ENCODE data around the gene USP48. TPM values are rescaled to one million over a fixed set of nuclear protein-coding genes. Genes with fewer than 3 reads are reported as not detected.

The USP48 gene
- total RNA-seq: 10 to 100 TPM; 36.2 to 47.5 TPM

DNA sequence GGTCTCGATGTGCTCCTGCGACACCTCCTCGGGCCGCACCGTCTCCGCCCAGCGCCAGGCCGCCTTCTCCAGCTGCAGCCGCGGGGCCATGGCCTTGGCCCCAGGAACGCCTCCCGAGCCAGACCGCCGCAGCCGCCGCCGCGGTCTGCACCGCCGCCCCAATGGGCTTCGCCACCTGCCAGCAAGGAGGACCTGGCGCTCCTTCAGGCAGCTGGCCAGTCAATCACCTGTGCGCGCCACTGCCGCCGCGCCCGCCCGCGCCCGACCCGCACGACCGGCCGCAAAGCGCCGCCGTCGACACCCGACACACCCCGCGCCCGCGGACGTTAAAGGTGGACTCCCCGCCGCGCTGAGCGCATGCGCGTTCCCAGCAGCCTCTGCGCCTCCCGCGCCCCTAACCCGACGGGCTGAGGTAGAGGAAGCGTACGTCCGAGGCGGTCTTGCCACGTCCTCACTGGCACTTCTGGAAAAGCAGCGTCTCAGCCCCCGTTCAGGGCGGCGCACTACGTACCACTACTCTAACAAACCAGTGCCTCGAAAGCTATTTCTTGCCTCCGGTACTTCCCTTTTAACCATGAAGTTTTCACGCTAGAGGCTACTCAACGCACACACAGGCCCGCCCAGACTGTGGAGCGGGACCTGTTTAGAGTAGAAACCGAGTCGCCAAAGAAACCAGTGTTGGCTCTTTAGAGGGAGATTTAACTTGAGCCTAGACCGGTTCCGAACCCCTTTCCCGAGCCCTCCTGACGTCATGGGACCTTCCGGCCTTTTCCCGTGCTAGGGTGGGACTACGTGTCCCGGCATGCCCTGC lies at the start of gene USP48:
USP48 (minus strand) TSS at position 282 of the 811 bp plus-strand sequence; CDS start at position 90, 192 bp downstream.
- Histone ChIP-seq H3K9me3 (no peaks in the 10 kb centered on the region), H3K4me1 (replicated peaks) (peaks cover 4% of the 10 kb centered on the region), H3K36me3 (no peaks in the 10 kb centered on the region), H3K27ac (peak within 1 kb of the TSS; percentile 100), H3K4me3 (peak within 1 kb of the TSS; percentile 90 to 94), H3K27me3 (replicated peaks; ENCODE audit: insufficient read depth) (no peaks in the 10 kb centered on the region)
- WGBS: under 1% methylated on average over 57 of the region's 82 CpGs
- intact Hi-C loops (cut with DNase I): no loop called here
- TF ChIP-seq CTCF (IDR thresholded peaks at IDR 0.05) (peak in 1 of 4 experiments; percentile 10), POLR2A (IDR thresholded peaks at IDR 0.05) (peak; percentile 87), POLR2AphosphoS5 (IDR thresholded peaks at IDR 0.05) (peak; percentile 92)
- DNase-seq (ENCODE audit: low spot score): peak; percentile 98

- no peaks in the 10 kb centered on the region for H3K4me1 ChIP-seq (replicated peaks)
- intact Hi-C loops (cut with DNase I): no loop called here
- no peak overlapping the region for H3K27ac ChIP-seq
- H3K27me3 ChIP-seq (replicated peaks; ENCODE audit: insufficient read depth): no peaks in the 10 kb centered on the region
- H3K4me3 ChIP-seq: no peak overlapping the region
- no peak for DNase-seq (ENCODE audit: low spot score)
- 84% methylated on average over 13 of the region's 14 CpGs for WGBS
- no peak for TF ChIP-seq POLR2A (IDR thresholded peaks at IDR 0.05)
- TF ChIP-seq POLR2AphosphoS5 (IDR thresholded peaks at IDR 0.05): no peak
- no peak for TF ChIP-seq CTCF (IDR thresholded peaks at IDR 0.05)
- H3K9me3 ChIP-seq: no peaks in the 10 kb centered on the region
- peaks cover 14 to 29% of the 10 kb centered on the region in 2 donors for H3K36me3 ChIP-seq
Measured at GRCh38 chr1:21831454-21831970, 48.6 kb upstream of the USP48 start.

GRCh38 chr1:21830792-21831453 lies 48.0 kb upstream of the USP48 start:
- no peak overlapping the region for H3K4me3 ChIP-seq
- DNase-seq (ENCODE audit: low spot score): no peak
- no peaks in the 10 kb centered on the region for H3K9me3 ChIP-seq
- no peak for TF ChIP-seq POLR2AphosphoS5 (IDR thresholded peaks at IDR 0.05)
- peaks cover 14 to 29% of the 10 kb centered on the region in 2 donors for H3K36me3 ChIP-seq
- no peaks in the 10 kb centered on the region for H3K4me1 ChIP-seq (replicated peaks)
- no peaks in the 10 kb centered on the region for H3K27me3 ChIP-seq (replicated peaks; ENCODE audit: insufficient read depth)
- WGBS: 92% methylated on average over 23 of the region's 23 CpGs
- intact Hi-C loops (cut with DNase I): no loop called here
- H3K27ac ChIP-seq: no peak overlapping the region

DNA sequence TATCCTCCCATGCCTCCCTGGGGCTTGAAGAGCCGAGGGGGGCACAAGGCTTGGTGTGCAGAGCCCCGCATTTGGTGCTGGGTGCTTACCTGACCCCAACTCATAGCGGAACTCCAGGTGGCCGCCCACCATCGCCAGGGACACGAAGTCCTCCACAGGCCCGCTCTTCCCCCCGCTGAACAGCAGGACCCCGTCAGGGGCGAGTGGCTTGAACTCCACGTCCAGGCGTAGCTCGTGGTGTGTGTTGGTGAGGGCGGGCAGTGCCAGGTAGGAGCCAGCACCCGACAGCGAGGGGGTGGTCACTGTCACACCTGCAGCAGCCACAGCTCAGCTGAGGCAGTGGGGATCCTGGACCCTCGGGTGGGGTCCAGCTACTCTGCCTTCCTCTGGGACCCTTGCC lies 46.3 kb upstream of the USP48 start:
- Histone ChIP-seq H3K4me3 (no peak overlapping the region), H3K4me1 (replicated peaks) (no peaks in the 10 kb centered on the region), H3K36me3 (peaks cover 11 to 29% of the 10 kb centered on the region in 2 donors), H3K27ac (no peak overlapping the region), H3K27me3 (replicated peaks; ENCODE audit: insufficient read depth) (no peaks in the 10 kb centered on the region), H3K9me3 (no peaks in the 10 kb centered on the region)
- intact Hi-C loops (cut with DNase I): no loop called here
- WGBS: 86% methylated on average over 16 of the region's 17 CpGs
- DNase-seq (ENCODE audit: low spot score): no peak
- TF ChIP-seq POLR2AphosphoS5 (IDR thresholded peaks at IDR 0.05) (no peak), POLR2A (IDR thresholded peaks at IDR 0.05) (no peak), CTCF (IDR thresholded peaks at IDR 0.05) (no peak)

GRCh38 chr1:21828506-21829210 lies 45.7 kb upstream of the USP48 start:
- no peaks in the 10 kb centered on the region for H3K9me3 ChIP-seq
- no peak overlapping the region for H3K27ac ChIP-seq
- 95% methylated on average over 20 of the region's 28 CpGs for WGBS
- no peaks in the 10 kb centered on the region for H3K27me3 ChIP-seq (replicated peaks; ENCODE audit: insufficient read depth)
- no peaks in the 10 kb centered on the region for H3K4me1 ChIP-seq (replicated peaks)
- intact Hi-C loops (cut with DNase I): no loop called here
- no peak overlapping the region for H3K4me3 ChIP-seq
- no peak for DNase-seq (ENCODE audit: low spot score)
- TF ChIP-seq CTCF (IDR thresholded peaks at IDR 0.05) (no peak), POLR2A (IDR thresholded peaks at IDR 0.05) (no peak), POLR2AphosphoS5 (IDR thresholded peaks at IDR 0.05) (no peak)
- H3K36me3 ChIP-seq: peaks cover 5 to 25% of the 10 kb centered on the region in 2 donors

Measured in prostate gland (tissue), 2 donors.